Measurements from ENCODE around the gene MANBA.

Gene MANBA

GRCh38 chr4:102694791-102695190 lies 66.0 kb downstream of the MANBA start:
- Histone ChIP-seq H3K27me3 (ENCODE audit: control insufficient read depth, insufficient read depth, low read length) (no peaks in the 10 kb centered on the region), H3K36me3 (ENCODE audit: control insufficient read depth, insufficient read depth, low read length) (peaks cover 19% of the 10 kb centered on the region), H3K9me3 (ENCODE audit: control insufficient read depth, insufficient read depth, low read depth, low read length) (no peaks in the 10 kb centered on the region), H3K27ac (ENCODE audit: low read depth, low read length) (no peak overlapping the region), H3K9ac (ENCODE audit: low read length) (no peak overlapping the region), H3K4me3 (ENCODE audit: low read depth, low read length) (no peak overlapping the region), H3K4me1 (ENCODE audit: control insufficient read depth, insufficient read depth, low read length) (no peaks in the 10 kb centered on the region)

GRCh38 chr4:102693861-102694260 lies 66.9 kb downstream of the MANBA start:
- Histone ChIP-seq H3K9me3 (ENCODE audit: control insufficient read depth, insufficient read depth, low read depth, low read length) (no peaks in the 10 kb centered on the region), H3K36me3 (ENCODE audit: control insufficient read depth, insufficient read depth, low read length) (peaks cover 22% of the 10 kb centered on the region), H3K27me3 (ENCODE audit: control insufficient read depth, insufficient read depth, low read length) (no peaks in the 10 kb centered on the region), H3K4me1 (ENCODE audit: control insufficient read depth, insufficient read depth, low read length) (no peaks in the 10 kb centered on the region), H3K27ac (ENCODE audit: low read depth, low read length) (no peak overlapping the region), H3K9ac (ENCODE audit: low read length) (no peak overlapping the region), H3K4me3 (ENCODE audit: low read depth, low read length) (no peak overlapping the region)

GRCh38 chr4:102693262-102693850 lies 67.4 kb downstream of the MANBA start:
- Histone ChIP-seq H3K36me3 (ENCODE audit: control insufficient read depth, insufficient read depth, low read length) (peaks cover 22% of the 10 kb centered on the region), H3K27me3 (ENCODE audit: control insufficient read depth, insufficient read depth, low read length) (no peaks in the 10 kb centered on the region), H3K4me1 (ENCODE audit: control insufficient read depth, insufficient read depth, low read length) (no peaks in the 10 kb centered on the region), H3K9ac (ENCODE audit: low read length) (no peak overlapping the region), H3K9me3 (ENCODE audit: control insufficient read depth, insufficient read depth, low read depth, low read length) (no peaks in the 10 kb centered on the region), H3K27ac (ENCODE audit: low read depth, low read length) (no peak overlapping the region), H3K4me3 (ENCODE audit: low read depth, low read length) (no peak overlapping the region)

DNA sequence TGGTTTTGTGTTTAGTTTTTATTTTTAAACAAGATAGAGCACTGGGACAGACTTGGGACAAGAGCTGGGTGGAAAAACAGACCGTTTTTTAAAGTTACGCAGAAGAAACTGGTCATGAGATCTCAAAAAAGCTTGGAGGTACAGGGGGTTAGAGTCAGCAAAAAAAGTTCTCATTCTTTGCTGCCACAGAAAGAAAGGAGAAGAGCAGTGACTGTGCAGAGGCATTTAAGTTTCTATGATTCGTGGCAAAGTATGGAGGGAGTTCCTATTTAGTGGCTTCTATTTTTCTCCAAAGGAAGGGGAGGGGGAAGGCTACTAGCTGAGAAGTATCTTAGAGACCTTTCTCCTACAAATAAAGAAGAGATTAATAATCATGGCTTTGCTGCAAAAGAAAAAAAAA lies 68.3 kb downstream of the MANBA start:
- no peaks in the 10 kb centered on the region for H3K27me3 ChIP-seq (ENCODE audit: control insufficient read depth, insufficient read depth, low read length)
- H3K36me3 ChIP-seq (ENCODE audit: control insufficient read depth, insufficient read depth, low read length): peaks cover 22% of the 10 kb centered on the region
- H3K27ac ChIP-seq (ENCODE audit: low read depth, low read length): no peak overlapping the region
- no peak overlapping the region for H3K4me3 ChIP-seq (ENCODE audit: low read depth, low read length)
- no peaks in the 10 kb centered on the region for H3K4me1 ChIP-seq (ENCODE audit: control insufficient read depth, insufficient read depth, low read length)
- no peak overlapping the region for H3K9ac ChIP-seq (ENCODE audit: low read length)
- no peaks in the 10 kb centered on the region for H3K9me3 ChIP-seq (ENCODE audit: control insufficient read depth, insufficient read depth, low read depth, low read length)

DNA sequence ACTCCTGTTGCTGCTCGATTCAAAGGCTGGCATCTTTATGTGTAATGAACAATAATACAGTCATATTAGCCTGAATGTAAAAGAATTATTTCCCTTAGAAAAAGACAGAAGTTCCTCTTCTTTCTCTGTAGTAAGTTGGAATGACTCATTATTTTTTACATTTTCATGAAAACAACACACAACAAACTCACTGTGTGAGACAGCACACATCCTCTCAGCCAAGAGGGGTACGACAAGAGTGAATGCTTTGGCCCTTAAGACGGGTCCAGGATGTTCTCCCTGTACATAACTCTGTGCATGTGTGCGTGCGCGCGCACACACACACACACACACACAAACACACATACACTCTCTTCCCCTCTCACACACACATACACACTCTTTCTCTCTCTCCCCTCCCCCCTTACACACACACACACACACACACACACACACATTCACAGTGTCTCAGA lies 72.8 kb downstream of the MANBA start:
- H3K27me3 ChIP-seq (ENCODE audit: control insufficient read depth, insufficient read depth, low read length): no peaks in the 10 kb centered on the region
- no peaks in the 10 kb centered on the region for H3K9me3 ChIP-seq (ENCODE audit: control insufficient read depth, insufficient read depth, low read depth, low read length)
- peaks cover 13% of the 10 kb centered on the region for H3K36me3 ChIP-seq (ENCODE audit: control insufficient read depth, insufficient read depth, low read length)
- H3K27ac ChIP-seq (ENCODE audit: low read depth, low read length): no peak overlapping the region
- H3K4me1 ChIP-seq (ENCODE audit: control insufficient read depth, insufficient read depth, low read length): no peaks in the 10 kb centered on the region
- H3K4me3 ChIP-seq (ENCODE audit: low read depth, low read length): no peak overlapping the region
- no peak overlapping the region for H3K9ac ChIP-seq (ENCODE audit: low read length)

GRCh38 chr4:102687373-102687981 lies 73.3 kb downstream of the MANBA start:
- Histone ChIP-seq H3K9ac (ENCODE audit: low read length) (no peak overlapping the region), H3K4me1 (ENCODE audit: control insufficient read depth, insufficient read depth, low read length) (no peaks in the 10 kb centered on the region), H3K27me3 (ENCODE audit: control insufficient read depth, insufficient read depth, low read length) (no peaks in the 10 kb centered on the region), H3K4me3 (ENCODE audit: low read depth, low read length) (no peak overlapping the region), H3K36me3 (ENCODE audit: control insufficient read depth, insufficient read depth, low read length) (peaks cover 15% of the 10 kb centered on the region), H3K27ac (ENCODE audit: low read depth, low read length) (no peak overlapping the region), H3K9me3 (ENCODE audit: control insufficient read depth, insufficient read depth, low read depth, low read length) (no peaks in the 10 kb centered on the region)

DNA sequence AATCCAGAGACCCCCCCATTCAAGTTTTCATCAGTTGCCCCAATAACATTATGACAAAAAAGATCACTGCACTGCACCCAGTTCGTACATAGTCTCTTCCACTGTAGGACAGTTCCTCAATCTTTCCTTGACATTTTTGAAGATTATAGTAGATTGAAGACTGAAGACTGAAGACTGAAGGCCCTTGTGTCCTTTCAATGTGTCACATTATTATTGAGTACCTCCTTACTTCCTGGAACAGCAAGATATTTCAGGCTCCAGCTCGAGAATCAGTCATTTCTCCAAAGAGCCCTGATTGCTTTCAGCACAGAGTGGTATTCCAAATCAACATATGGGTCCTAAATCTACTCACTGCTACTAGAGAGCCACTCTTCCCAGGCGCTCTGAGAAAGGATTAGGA lies 75.0 kb downstream of the MANBA start:
- no peak overlapping the region for H3K27ac ChIP-seq (ENCODE audit: low read depth, low read length)
- H3K27me3 ChIP-seq (ENCODE audit: control insufficient read depth, insufficient read depth, low read length): no peaks in the 10 kb centered on the region
- no peaks in the 10 kb centered on the region for H3K4me1 ChIP-seq (ENCODE audit: control insufficient read depth, insufficient read depth, low read length)
- no peak overlapping the region for H3K9ac ChIP-seq (ENCODE audit: low read length)
- no peak overlapping the region for H3K4me3 ChIP-seq (ENCODE audit: low read depth, low read length)
- peaks cover 19% of the 10 kb centered on the region for H3K36me3 ChIP-seq (ENCODE audit: control insufficient read depth, insufficient read depth, low read length)
- no peaks in the 10 kb centered on the region for H3K9me3 ChIP-seq (ENCODE audit: control insufficient read depth, insufficient read depth, low read depth, low read length)

DNA sequence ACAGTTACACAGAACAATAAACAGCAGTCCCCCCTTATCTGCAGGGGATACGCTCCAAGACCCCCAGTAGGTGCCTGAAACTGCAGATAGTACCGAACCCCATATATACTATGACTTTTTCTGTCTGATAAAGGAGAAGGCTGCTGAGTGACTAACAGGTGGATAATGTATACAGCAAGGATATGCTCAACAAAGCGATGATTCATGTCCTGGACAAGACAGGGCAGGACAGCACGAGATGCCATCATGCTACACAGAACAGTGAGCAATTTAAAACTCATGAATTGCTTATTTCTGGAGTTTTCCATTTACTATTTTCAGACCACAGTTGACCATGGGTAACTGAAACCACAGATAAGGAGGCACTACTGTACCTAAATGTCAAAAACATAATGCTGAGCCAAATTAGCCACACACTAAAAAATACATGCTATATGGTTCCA lies 76.1 kb downstream of the MANBA start:
- Histone ChIP-seq H3K27me3 (ENCODE audit: control insufficient read depth, insufficient read depth, low read length) (no peaks in the 10 kb centered on the region), H3K4me3 (ENCODE audit: low read depth, low read length) (no peak overlapping the region), H3K27ac (ENCODE audit: low read depth, low read length) (no peak overlapping the region), H3K9ac (ENCODE audit: low read length) (no peak overlapping the region), H3K4me1 (ENCODE audit: control insufficient read depth, insufficient read depth, low read length) (no peaks in the 10 kb centered on the region), H3K36me3 (ENCODE audit: control insufficient read depth, insufficient read depth, low read length) (peaks cover 12% of the 10 kb centered on the region), H3K9me3 (ENCODE audit: control insufficient read depth, insufficient read depth, low read depth, low read length) (no peaks in the 10 kb centered on the region)

DNA sequence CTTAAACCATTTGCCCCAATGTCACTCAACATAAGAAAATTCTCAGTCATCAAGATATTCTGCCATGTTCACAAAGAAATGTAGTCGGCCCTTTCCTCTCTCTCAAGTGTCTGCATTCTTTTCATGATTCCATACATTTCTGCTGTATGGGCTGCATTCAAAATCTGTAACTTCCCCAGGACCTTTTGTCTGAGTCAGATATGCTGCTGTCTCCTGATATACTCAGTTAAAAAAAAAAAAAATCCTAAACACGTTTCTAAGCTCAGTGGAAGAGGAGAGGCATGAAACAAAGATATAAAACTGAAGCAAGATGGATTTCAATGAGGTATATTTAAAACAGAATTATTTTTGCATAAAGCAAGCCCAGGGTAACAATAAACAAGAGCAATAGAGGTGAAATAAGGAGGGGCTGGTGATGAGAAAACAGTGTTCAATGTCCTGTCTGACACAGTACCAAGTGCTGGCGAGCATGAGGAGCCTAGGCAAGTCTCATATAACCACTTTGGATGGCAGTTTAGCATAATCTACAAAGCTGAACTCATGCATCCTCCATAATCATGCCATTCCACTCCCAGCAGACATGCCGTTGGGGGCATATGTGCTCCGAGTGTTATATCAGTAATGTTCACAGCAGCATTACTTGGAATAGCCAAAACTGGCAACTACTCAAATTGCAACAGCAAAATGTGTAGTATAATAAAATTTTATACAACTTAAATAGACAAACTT lies 76.7 kb downstream of the MANBA start:
- Histone ChIP-seq H3K9me3 (ENCODE audit: control insufficient read depth, insufficient read depth, low read depth, low read length) (no peaks in the 10 kb centered on the region), H3K36me3 (ENCODE audit: control insufficient read depth, insufficient read depth, low read length) (peaks cover 10% of the 10 kb centered on the region), H3K4me1 (ENCODE audit: control insufficient read depth, insufficient read depth, low read length) (no peaks in the 10 kb centered on the region), H3K9ac (ENCODE audit: low read length) (no peak overlapping the region), H3K27me3 (ENCODE audit: control insufficient read depth, insufficient read depth, low read length) (no peaks in the 10 kb centered on the region), H3K27ac (ENCODE audit: low read depth, low read length) (no peak overlapping the region), H3K4me3 (ENCODE audit: low read depth, low read length) (no peak overlapping the region)

GRCh38 chr4:102678695-102679335 lies 82.0 kb downstream of the MANBA start:
- H3K4me1 ChIP-seq (ENCODE audit: control insufficient read depth, insufficient read depth, low read length): no peaks in the 10 kb centered on the region
- H3K9ac ChIP-seq (ENCODE audit: low read length): no peak overlapping the region
- peaks cover 6% of the 10 kb centered on the region; the same call in 1 of the 2 replicates for H3K36me3 ChIP-seq (ENCODE audit: control insufficient read depth, insufficient read depth, low read length)
- no peaks in the 10 kb centered on the region for H3K27me3 ChIP-seq (ENCODE audit: control insufficient read depth, insufficient read depth, low read length)
- no peaks in the 10 kb centered on the region for H3K9me3 ChIP-seq (ENCODE audit: control insufficient read depth, insufficient read depth, low read depth, low read length)
- H3K4me3 ChIP-seq (ENCODE audit: low read depth, low read length): no peak overlapping the region
- no peak overlapping the region for H3K27ac ChIP-seq (ENCODE audit: low read depth, low read length)

DNA sequence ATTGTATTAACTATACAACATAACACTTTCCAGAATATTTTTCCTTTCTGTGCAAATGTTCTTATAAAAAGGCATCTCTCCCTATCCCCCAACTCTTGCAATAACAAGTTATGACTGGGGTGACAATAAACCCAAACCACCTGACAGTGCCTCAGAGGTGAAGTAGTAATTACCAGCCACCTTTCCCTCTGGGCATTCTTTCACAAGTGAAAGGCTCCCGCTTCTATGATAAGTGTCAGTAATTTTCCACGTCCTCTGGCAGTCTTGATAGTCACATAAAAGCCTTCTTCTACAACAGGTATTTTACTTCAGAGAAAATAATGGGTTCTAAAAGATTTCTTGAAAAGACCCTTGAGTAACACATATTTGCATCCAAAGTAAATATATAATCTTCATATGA lies 82.7 kb downstream of the MANBA start:
- H3K36me3 ChIP-seq (ENCODE audit: control insufficient read depth, insufficient read depth, low read length): peaks cover 6% of the 10 kb centered on the region; the same call in 1 of the 2 replicates
- H3K27me3 ChIP-seq (ENCODE audit: control insufficient read depth, insufficient read depth, low read length): no peaks in the 10 kb centered on the region
- no peak overlapping the region for H3K4me3 ChIP-seq (ENCODE audit: low read depth, low read length)
- no peaks in the 10 kb centered on the region for H3K4me1 ChIP-seq (ENCODE audit: control insufficient read depth, insufficient read depth, low read length)
- H3K27ac ChIP-seq (ENCODE audit: low read depth, low read length): no peak overlapping the region
- no peaks in the 10 kb centered on the region for H3K9me3 ChIP-seq (ENCODE audit: control insufficient read depth, insufficient read depth, low read depth, low read length)
- no peak overlapping the region for H3K9ac ChIP-seq (ENCODE audit: low read length)

All from HUES6 (cell line).